Measurements from ENCODE around the gene KCND2.

DNA sequence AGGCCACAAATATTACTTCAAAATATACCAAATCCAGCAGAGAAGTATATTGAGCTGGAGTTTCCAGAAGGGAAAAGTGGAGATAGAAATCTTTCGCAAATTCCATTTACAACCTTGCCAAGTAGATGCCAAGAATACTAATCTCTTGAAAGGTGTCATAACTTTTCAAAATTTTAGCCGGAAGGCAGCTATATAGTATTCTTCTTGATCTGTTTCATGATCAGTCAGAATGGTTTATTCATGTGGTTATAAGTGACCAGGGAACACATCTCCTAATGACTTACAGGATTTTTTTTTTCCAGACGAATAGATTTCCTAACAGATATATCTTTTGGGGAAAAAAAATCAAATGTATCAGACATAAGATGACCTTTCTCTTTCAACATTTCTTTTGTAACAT lies 314.3 kb downstream of the KCND2 start:
- TF ChIP-seq, protein P1, sequence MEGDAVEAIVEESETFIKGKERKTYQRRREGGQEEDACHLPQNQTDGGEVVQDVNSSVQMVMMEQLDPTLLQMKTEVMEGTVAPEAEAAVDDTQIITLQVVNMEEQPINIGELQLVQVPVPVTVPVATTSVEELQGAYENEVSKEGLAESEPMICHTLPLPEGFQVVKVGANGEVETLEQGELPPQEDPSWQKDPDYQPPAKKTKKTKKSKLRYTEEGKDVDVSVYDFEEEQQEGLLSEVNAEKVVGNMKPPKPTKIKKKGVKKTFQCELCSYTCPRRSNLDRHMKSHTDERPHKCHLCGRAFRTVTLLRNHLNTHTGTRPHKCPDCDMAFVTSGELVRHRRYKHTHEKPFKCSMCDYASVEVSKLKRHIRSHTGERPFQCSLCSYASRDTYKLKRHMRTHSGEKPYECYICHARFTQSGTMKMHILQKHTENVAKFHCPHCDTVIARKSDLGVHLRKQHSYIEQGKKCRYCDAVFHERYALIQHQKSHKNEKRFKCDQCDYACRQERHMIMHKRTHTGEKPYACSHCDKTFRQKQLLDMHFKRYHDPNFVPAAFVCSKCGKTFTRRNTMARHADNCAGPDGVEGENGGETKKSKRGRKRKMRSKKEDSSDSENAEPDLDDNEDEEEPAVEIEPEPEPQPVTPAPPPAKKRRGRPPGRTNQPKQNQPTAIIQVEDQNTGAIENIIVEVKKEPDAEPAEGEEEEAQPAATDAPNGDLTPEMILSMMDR (IDR thresholded peaks at IDR 0.05; ENCODE audit: low read depth, low read length, poor library complexity, severe bottlenecking): no peak
- no peak for TF ChIP-seq EZH2phosphoT487 (IDR thresholded peaks at IDR 0.05; ENCODE audit: borderline replicate concordance, low read length)

Data from DOHH2 (cell line).